AG20443 (cell line): Measurements from ENCODE around the gene MARK3.
"Not testable (repeated sequence)": the region's sequence is repeated elsewhere in the genome, so short reads cannot be mapped to it uniquely, and the experiment has no call there.

Experiments
- DNase-seq: peaks from one replicate; pipeline ENCODE4 v3.0.0; 2012; ENCODE audit warnings: low spot score, mixed read lengths

Gene MARK3

GRCh38 chr14:103514596-103515421 is 129.6 kb downstream of the MARK3 start:
- no peak for DNase-seq

- DNase-seq: no peak
Observed at GRCh38 chr14:103516426-103517173, 131.4 kb downstream of the MARK3 start.

GRCh38 chr14:103517174-103517566 is 132.0 kb downstream of the MARK3 start:
- no peak for DNase-seq

GRCh38 chr14:103517721-103518421 is 132.7 kb downstream of the MARK3 start:
- peak; percentile 43 for DNase-seq

GRCh38 chr14:103518422-103519042 is 133.3 kb downstream of the MARK3 start:
- DNase-seq: peak; percentile 84

- no peak for DNase-seq
Observed at GRCh38 chr14:103519043-103519836, 134.0 kb downstream of the MARK3 start.

GRCh38 chr14:103519837-103520212 is 134.6 kb downstream of the MARK3 start:
- DNase-seq: no peak

GRCh38 chr14:103520269-103520656 is 135.0 kb downstream of the MARK3 start:
- no peak for DNase-seq

GRCh38 chr14:103520657-103521437 is 135.6 kb downstream of the MARK3 start:
- peak; percentile 87 for DNase-seq

- DNase-seq: no peak
Observed at GRCh38 chr14:103521438-103521950, 136.3 kb downstream of the MARK3 start.

- no peak for DNase-seq
Observed at GRCh38 chr14:103521951-103522563, 136.8 kb downstream of the MARK3 start.

GRCh38 chr14:103522649-103523574 is 137.7 kb downstream of the MARK3 start, which contains the start of gene CKB:
Gene CKB, minus strand, starts transcription at chr14:103522830. Its CDS starts 337 bp downstream, at chr14:103522493.
- peak; percentile 90 for DNase-seq

GRCh38 chr14:103523575-103523954 is 138.3 kb downstream of the MARK3 start:
- DNase-seq: no peak

GRCh38 chr14:103524002-103524935 is 139.1 kb downstream of the MARK3 start:
- no peak for DNase-seq

- DNase-seq: not testable (repeated sequence)
Observed at GRCh38 chr14:103525430-103526246, 140.4 kb downstream of the MARK3 start.

- no peak for DNase-seq
Observed at GRCh38 chr14:103526247-103526913, 141.2 kb downstream of the MARK3 start.
